ENCODE measurements around the gene RBP3.

Gene RBP3

DNA sequence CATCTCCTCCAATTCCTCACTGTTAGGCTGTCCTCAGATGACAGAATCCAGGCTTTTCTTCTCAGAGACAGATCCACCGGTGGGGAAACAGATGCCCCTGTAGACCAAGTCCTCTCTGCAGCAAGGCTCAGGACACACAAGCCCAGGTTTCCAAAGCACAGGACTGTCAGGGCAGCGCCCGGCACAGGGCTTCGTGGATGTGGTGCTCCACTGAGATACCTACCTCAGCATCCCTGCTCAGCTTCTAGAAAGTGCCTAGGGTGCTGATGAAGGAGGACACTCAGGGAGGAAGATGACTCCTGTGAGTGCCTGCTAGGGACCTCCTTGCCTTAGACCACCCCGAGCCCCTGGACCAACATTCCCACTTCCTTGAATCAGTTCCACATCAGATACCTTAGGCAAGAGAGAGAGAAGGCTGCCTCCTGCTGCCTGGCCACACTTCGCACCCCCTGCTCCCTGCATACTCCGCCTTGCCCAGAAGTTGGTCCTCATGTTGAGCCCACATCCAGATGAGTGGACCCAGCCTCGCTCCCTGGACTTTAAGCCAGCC, 8.9 kb upstream of the RBP3 start:
- no peak for DNase-seq

DNA sequence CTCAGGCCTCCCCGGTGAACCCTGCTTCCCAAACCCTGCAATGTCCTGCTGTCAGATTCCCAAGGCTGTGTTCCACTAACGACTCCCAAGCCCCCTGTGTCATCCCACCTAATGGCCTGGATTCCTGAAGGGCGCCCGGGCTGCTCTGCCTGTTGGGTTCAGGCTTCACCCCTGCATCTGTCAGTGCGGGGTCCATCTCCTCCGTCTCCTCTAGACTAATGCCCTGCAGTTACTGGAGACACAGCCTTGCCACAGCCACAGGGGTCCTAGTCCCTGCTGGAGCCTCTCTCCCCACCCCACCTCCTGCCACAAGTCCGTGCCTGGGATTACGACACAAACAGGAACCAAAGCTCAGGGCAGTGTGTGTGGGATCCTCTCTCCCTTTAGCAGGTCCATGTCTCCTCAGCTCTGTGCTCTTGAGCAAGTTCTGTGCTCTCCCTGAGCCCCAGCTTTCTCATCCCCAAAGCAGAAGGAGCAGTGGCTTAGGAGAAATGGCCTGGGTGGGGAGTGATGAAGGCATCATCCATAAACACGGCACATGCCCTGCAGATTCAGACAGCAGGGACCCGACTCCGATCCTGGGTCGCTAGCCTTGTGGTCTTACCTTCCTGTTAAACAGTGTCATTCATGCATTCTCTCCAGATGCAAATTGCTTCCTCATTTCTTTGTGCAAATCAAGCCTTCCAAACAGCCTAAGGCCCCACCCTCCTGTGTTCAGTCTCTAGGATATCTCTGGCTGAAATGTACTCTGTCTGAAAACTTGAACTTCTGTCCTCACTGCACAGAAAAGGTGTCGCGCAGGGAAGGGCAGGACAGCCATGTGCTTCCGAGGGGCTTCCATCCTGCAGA, 8.2 kb upstream of the RBP3 start:
- DNase-seq = no peak

DNA sequence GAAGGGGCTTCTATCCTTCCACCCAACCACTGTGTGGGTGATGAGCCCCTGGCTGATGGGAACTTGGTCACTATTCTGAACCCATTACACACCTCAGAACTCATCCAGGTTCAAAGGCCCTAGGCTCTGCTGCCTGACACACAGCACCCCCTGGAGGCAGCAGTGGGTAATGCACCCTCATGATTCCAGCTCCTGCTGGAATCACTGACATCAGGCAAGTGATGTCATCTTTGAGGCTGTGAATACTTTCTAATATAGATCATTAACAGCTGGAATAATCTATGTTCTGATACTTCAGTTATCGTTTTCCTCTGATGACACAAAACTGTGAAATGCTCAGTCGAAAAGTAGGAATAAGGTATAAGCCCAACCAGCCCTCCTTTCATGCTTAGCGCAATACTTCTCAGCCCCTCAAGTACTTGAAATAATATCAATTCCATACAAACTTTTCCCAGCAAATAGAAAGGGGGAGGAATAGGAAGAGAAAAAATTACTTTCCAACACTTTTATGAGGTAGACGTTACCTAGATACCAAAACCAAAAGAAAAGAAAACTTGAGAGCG, 7.5 kb upstream of the RBP3 start:
- DNase-seq = peak; percentile 58 to 70

DNA sequence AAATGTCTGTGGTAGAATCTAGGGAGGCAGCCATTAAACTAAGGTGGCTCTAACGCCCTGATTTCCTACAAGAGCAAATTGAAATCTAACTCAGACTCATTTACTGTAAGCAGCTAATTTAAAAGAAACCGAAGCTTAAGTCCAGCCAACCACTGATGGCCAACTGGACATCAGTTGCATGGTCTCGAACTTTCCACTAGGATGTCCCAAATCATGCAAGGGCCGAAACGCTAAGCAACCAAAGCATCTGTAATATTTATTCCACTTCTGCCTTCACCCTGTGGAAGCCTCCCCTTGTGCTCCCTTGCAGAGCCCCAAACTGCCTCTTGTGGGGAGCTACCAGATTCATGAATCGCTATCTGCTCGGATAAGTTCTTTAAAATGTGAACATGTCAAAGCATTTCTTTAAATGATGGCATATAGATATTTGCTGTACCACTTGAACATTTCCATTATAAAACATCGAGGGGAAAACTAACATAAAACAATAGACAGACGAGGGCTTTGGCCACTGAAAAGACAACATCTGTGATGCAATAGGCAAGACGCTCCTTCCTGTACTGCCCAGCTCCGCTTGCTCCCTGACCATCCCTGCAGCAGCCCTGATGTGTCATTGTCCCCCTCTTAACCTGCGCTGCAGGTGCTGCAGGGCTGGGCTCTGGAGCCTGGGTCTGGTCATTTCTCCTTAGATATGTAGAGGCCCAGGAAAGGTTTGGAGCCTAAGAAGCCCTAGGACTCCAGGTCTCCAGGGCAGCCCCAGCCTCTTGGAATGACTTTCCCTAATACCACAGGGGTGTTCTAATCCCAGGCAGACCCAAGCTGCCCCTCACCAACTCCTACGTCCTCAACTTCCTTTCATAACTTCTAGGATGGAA, 2.9 kb upstream of the RBP3 start:
- no peak for DNase-seq

DNA sequence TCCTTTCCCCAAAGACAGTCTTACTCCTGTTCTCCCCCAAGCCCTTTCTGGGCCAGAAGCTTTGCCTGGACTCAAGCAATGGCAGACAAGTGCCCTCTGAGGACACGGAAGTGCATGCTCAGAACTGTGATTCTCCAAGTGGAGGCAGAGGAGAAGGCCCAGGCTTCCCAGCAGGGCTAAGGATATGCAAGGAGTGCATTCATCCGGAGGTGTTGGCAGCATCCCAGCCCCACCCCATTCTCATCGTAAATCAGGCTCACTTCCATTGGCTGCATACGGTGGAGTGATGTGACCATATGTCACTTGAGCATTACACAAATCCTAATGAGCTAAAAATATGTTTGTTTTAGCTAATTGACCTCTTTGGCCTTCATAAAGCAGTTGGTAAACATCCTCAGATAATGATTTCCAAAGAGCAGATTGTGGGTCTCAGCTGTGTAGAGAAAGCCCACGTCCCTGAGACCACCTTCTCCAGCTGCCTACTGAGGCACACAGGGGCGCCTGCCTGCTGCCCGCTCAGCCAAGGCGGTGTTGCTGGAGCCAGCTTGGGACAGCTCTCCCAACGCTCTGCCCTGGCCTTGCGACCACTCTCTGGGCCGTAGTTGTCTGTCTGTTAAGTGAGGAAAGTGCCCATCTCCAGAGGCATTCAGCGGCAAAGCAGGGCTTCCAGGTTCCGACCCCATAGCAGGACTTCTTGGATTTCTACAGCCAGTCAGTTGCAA, 1.4 kb upstream of the RBP3 start:
- DNase-seq = no peak

DNA sequence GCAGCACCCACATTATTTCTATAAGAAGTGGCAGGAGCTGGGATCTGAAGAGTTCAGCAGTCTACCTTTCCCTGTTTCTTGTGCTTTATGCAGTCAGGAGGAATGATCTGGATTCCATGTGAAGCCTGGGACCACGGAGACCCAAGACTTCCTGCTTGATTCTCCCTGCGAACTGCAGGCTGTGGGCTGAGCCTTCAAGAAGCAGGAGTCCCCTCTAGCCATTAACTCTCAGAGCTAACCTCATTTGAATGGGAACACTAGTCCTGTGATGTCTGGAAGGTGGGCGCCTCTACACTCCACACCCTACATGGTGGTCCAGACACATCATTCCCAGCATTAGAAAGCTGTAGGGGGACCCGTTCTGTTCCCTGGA, 874 bp upstream of the RBP3 start:
- DNase-seq = no peak

DNA sequence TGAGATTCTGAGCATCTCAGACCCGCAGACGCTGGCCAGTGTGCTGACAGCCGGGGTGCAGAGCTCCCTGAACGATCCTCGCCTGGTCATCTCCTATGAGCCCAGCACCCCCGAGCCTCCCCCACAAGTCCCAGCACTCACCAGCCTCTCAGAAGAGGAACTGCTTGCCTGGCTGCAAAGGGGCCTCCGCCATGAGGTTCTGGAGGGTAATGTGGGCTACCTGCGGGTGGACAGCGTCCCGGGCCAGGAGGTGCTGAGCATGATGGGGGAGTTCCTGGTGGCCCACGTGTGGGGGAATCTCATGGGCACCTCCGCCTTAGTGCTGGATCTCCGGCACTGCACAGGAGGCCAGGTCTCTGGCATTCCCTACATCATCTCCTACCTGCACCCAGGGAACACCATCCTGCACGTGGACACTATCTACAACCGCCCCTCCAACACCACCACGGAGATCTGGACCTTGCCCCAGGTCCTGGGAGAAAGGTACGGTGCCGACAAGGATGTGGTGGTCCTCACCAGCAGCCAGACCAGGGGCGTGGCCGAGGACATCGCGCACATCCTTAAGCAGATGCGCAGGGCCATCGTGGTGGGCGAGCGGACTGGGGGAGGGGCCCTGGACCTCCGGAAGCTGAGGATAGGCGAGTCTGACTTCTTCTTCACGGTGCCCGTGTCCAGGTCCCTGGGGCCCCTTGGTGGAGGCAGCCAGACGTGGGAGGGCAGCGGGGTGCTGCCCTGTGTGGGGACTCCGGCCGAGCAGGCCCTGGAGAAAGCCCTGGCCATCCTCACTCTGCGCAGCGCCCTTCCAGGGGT, 703 bp downstream of the RBP3 start:
- DNase-seq = no peak

DNA sequence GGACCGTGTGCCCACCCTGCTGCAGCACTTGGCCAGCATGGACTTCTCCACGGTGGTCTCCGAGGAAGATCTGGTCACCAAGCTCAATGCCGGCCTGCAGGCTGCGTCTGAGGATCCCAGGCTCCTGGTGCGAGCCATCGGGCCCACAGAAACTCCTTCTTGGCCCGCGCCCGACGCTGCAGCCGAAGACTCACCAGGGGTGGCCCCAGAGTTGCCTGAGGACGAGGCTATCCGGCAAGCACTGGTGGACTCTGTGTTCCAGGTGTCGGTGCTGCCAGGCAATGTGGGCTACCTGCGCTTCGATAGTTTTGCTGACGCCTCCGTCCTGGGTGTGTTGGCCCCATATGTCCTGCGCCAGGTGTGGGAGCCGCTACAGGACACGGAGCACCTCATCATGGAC, 1.4 kb downstream of the RBP3 start:
- DNase-seq = no peak

DNA sequence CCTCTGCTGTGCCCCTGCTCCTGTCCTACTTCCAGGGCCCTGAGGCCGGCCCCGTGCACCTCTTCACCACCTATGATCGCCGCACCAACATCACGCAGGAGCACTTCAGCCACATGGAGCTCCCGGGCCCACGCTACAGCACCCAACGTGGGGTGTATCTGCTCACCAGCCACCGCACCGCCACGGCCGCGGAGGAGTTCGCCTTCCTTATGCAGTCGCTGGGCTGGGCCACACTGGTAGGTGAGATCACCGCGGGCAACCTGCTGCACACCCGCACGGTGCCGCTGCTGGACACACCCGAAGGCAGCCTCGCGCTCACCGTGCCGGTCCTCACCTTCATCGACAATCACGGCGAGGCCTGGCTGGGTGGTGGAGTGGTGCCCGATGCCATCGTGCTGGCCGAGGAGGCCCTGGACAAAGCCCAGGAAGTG, 1.8 kb downstream of the RBP3 start:
- DNase-seq = no peak

DNA sequence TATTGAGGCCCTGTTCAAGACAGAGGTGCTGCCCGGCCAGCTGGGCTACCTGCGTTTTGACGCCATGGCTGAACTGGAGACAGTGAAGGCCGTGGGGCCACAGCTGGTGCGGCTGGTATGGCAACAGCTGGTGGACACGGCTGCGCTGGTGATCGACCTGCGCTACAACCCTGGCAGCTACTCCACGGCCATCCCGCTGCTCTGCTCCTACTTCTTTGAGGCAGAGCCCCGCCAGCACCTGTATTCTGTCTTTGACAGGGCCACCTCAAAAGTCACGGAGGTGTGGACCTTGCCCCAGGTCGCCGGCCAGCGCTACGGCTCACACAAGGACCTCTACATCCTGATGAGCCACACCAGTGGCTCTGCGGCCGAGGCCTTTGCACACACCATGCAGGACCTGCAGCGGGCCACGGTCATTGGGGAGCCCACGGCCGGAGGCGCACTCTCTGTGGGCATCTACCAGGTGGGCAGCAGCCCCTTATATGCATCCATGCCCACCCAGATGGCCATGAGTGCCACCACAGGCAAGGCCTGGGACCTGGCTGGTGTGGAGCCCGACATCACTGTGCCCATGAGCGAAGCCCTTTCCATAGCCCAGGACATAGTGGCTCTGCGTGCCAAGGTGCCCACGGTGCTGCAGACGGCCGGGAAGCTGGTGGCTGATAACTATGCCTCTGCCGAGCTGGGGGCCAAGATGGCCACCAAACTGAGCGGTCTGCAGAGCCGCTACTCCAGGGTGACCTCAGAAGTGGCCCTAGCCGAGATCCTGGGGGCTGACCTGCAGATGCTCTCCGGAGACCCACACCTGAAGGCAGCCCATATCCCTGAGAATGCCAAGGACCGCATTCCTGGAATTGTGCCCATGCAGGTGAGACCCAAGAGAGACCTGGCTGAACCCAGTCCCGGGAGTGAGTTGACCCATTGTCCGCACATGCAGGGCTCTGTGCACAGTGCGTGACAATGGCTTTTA, 2.8 kb downstream of the RBP3 start:
- DNase-seq = no peak

DNA sequence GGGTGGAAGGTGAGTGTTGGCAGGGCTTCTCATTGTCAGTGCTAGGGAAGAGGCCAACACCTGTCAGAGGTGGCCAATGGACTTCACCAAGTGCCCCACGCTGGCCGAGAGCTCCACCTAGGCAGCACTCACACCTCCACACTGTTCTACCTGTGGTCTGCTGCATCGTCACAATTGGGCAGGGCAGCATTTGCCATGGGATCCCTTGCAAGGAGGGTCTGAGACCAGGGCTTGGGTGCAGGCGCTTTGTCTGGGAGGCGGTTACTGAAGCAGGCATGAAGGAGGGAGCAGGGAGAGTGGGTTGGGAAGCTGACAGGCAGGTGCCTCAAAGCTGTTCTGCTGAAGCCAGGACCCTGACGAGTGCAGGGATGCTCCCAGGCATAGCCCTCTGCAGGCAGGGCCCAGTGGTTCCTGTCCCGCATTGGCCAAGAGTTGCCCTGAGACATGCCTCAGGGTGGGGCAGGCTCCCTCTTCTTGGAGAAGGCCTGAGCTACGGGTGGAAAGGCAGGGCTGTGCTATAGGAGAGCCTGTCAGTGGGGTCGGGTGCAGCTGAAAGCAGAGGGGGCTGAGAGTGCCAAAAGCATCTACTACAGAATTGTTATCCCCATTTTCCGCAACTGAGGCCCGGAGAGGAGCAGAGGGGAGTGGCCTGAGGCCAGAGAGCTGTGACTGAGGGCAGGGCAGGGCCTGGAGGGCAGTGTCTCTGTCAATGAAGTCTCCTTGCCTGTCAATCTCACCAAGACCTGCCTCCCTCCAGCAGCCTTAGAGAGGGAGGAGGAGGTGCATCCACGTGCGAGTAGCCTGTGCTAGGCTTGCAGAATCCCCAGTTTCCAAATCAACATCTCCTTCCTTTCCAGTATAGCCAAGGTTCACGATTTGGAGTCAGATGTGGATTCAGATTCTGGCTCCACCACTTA, 4.0 kb downstream of the RBP3 start:
- DNase-seq = no peak

DNA sequence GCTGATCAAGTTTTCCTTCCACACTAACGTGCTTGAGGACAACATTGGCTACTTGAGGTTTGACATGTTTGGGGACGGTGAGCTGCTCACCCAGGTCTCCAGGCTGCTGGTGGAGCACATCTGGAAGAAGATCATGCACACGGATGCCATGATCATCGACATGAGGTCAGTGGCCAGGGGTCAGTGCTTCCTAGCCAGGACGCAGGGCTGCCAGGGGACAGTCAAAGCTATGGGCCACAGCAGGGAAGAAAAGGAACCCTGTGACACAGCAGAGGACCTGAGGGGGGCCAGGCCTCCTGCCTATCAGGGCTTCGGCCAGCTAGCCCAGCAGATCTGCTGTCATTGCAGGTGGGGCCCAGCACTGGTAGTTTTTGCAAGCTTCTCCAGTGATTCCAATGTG, 5.2 kb downstream of the RBP3 start:
- no peak for DNase-seq

DNA sequence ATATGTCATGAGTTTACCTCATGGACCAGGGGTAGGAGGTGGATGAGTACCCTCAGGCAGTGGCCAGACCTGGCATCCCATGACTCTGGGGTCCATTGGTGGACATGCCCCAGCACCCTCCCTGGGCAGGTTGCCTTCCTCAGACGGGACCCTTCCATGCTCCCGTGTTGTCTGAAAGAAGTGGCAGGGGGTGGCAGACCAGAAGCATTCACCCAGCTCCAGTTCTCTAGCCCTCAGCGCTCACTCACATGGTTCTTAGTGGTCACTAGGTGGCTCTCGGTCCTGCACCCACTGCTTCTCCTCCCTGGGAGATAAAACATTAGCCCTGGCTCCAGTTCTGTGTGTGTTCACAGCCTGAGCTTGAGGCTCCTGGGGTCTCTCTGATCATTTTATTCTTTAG, 6.0 kb downstream of the RBP3 start:
- no peak for DNase-seq

DNA sequence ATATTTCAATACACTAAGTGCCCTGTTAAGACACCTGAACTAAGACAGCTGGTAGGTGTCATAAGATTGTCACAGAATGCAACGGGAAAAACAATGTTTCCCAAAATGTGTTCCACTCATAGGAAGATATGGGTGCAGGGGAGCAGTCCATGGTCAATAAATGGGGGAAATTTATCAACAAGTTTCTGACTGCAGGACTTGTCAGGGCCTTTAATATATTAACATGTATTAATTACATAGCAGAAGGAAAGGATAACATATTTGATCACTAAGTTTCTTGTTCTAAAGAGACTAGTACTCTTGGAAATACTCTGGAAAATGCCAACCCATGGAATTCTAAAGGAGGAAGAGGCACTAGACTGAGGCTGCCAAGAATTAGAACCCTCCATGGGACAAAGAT, 6.7 kb downstream of the RBP3 start:
- DNase-seq = no peak

DNA sequence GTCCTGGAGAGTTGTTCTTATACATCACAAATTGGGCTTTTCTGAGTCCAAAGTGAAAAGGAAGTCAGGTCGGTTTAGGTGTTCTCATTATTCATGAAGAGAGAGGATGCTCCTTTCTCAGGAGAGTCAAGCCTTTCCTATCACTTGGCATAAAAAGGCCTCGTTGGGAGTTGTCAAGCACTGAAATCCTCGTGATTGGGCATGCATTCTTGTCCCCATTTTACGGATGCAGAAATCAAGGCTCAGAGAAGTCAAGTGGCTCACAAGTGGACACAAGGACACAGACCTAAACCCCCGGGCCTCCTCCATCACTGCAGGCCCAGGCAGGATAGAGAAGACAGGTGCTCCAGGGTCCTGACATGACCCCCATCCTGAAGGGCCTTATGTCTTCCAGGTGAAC, 8.5 kb downstream of the RBP3 start:
- DNase-seq = no peak

DNA sequence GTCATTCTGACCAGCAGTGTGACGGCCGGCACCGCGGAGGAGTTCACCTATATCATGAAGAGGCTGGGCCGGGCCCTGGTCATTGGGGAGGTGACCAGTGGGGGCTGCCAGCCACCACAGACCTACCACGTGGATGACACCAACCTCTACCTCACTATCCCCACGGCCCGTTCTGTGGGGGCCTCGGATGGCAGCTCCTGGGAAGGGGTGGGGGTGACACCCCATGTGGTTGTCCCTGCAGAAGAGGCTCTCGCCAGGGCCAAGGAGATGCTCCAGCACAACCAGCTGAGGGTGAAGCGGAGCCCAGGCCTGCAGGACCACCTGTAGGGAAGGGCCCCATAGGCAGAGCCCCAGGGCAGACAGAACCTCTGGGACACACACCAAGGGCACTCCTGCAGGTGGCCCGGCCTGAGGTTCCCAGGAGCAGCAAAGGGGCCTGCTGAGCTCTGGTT, 9.0 kb downstream of the RBP3 start:
- DNase-seq = no peak

DNA sequence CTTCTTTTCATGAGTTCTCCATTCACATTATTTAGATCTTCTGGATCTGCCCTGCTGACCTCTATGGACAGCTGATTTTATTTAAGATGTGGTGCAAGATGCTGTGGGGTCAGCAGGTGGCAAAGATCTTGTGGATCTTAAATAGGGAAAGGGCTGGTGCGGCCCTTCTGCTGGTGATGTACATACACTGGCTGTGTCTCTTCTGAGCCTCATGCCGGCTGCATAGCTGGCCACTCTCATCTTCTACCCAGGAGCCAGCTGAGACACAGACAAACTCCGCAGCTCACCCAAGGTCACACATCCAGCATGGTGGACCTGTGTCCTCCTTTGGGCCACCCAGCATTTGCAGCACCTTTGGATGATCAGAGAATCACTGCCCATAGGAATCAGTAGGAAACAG, 9.7 kb downstream of the RBP3 start:
- no peak for DNase-seq

DNA sequence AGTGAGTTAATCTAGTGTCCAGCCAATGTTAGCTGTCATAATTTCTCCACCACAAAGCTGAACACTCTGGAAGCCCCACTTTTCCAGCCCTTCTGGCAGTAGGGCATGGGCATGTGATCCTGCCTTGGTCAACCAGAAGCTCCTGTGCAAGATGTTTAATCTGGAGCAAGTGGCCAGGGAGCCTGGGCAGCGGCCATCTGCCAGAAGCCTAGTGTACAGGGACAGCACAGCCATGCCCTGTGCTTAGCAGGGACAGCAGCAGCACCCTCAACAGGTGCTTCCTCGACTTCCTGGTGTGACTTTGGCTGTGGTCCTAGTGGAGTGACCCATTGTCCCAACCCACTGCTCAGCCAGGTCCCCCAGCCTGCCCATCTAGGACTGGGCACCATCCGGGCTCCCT, 10.3 kb downstream of the RBP3 start:
- DNase-seq = no peak

DNA sequence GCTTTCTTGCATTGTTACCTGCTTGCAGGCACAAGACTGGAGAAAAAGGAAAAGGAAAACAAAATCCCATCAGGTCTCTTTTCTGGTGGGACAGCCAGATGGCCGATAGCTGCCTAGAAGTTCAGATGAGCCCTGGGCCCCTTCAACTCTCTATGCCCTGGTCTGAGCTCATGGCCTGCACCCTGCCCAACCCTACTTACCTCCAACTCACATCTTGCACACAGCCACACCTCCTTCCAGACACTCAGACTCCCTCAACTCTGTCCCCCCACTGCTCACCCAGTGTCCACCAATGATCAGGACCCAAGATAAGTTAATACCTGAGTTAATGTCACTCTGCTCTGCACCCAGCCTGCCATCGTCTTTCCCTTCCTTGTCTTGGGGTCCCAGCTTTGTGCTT, 10.9 kb downstream of the RBP3 start:
- DNase-seq = no peak

Data from stimulated activated CD4-positive, alpha-beta T cell treated with anti-CD3 and anti-CD28 coated beads, Interleukin-4, amount 100 ng/mL, for 4 hours (primary cell).